Nephron (organoid): ENCODE results near the gene CYP2A13.

Experiments used
- H3K27ac Mint-ChIP-seq, 3 experiments: 2 replicates each; pipeline ENCODE4 v1.8.0; 2020; ENCODE audit warnings: mixed read lengths in 3 of 3, mild to moderate bottlenecking in 2 of 3, moderate library complexity in 1 of 3
- H3K27me3 Mint-ChIP-seq: 2 replicates; pipeline ENCODE4 v1.8.0; 2021; ENCODE audit warnings: low read depth, mild to moderate bottlenecking, moderate library complexity, mixed read lengths
- H3K36me3 Mint-ChIP-seq: 2 replicates; pipeline ENCODE4 v1.8.0; 2020; ENCODE audit warnings: low read depth, mixed read lengths
- H3K4me1 Mint-ChIP-seq: 2 replicates; pipeline ENCODE4 v1.8.0; 2020; ENCODE audit warnings: mixed read lengths
- H3K4me3 Mint-ChIP-seq, 3 experiments: 2 replicates each; pipeline ENCODE4 v1.8.0; 2020; ENCODE audit warnings: mild to moderate bottlenecking in 3 of 3, mixed read lengths in 3 of 3, moderate library complexity in 2 of 3
- H3K9me3 Mint-ChIP-seq: 2 replicates; pipeline ENCODE4 v1.8.0; 2020; ENCODE audit warnings: mixed read lengths
- CTCF ChIP-seq, 3 experiments: fragments of 200-600 bp; sonication (generic); IDR thresholded peaks; one replicate each; pipeline ENCODE4 v1.5.0; 2021; ENCODE audit warnings: antibody characterized with exemption in 3 of 3; ENCODE audit not compliant: unreplicated experiment in 3 of 3

CYP2A13 gene

GRCh38 chr19:41076286-41076685 is 12.0 kb upstream of the CYP2A13 start:
- TF ChIP-seq CTCF (IDR thresholded peaks at IDR 0.05; ENCODE audit: unreplicated experiment in 3 of 3): no peak
- H3K27ac Mint-ChIP-seq: no peak overlapping the region
- H3K27me3 Mint-ChIP-seq: peaks cover 7% of the 10 kb centered on the region
- peaks cover 8% of the 10 kb centered on the region for H3K9me3 Mint-ChIP-seq
- H3K36me3 Mint-ChIP-seq: no peaks in the 10 kb centered on the region
- H3K4me3 Mint-ChIP-seq: no peak overlapping the region
- no peaks in the 10 kb centered on the region for H3K4me1 Mint-ChIP-seq

DNA sequence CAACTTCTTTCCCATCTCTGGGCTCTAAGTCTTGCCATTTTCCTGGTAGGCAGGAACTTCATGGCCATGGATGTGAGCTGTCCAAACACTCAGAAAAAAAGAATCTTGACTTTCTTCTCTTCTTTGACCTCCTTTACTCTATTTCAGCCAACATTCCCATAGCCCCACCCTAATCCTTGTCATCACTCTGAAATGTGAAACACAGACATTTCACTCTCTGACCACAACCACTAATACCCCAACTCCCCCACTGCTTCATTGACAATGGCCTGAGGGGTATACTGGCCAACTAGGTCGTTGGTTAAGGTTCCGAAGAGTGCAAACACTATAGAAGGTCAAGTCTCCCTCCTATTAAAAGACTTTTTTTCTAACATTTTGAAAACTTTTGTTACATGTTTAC is 4.7 kb upstream of the CYP2A13 start:
- Mint-ChIP-seq H3K9me3 (peaks cover 6% of the 10 kb centered on the region), H3K27me3 (peaks cover 31% of the 10 kb centered on the region), H3K4me1 (no peaks in the 10 kb centered on the region), H3K27ac (no peak overlapping the region), H3K4me3 (no peak overlapping the region), H3K36me3 (no peaks in the 10 kb centered on the region)
- TF ChIP-seq CTCF (IDR thresholded peaks at IDR 0.05; ENCODE audit: unreplicated experiment in 3 of 3): no peak

DNA sequence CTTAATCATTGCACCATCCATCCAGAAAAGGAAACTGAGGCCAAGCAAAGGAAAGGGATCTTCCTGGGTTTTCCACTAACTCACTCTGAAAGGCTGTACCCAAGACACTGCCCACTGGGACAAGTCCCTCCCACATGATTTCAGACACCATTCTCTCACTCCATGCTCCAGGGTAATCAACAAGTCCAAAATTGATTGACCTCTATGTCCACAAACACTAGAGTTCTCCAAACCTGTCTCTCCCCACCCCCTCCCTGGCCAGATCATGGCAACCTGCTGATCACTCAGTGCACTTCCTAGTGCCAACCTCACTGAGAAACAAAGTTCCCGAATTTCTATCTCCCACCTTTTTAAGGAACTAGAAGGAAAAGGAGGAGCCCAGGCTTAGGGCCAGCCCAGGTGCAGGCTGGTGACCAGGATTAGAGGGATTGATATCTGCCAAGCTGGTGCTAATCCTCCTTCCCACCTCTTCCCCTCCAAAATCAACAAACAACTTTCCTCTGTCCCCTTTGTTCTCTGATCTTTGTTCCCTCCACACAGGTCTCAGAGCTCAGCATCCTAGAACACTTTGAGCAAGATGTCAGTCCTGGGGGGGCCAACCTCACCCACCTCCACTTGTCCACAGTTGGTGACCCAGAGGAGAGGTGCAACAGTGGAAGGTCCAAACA is 2.4 kb upstream of the CYP2A13 start:
- no peaks in the 10 kb centered on the region for H3K9me3 Mint-ChIP-seq
- no peaks in the 10 kb centered on the region for H3K36me3 Mint-ChIP-seq
- no peak for TF ChIP-seq CTCF (IDR thresholded peaks at IDR 0.05; ENCODE audit: unreplicated experiment in 3 of 3)
- no peak overlapping the region for H3K27ac Mint-ChIP-seq
- H3K4me3 Mint-ChIP-seq: no peak overlapping the region
- peaks cover 55% of the 10 kb centered on the region for H3K27me3 Mint-ChIP-seq
- H3K4me1 Mint-ChIP-seq: no peaks in the 10 kb centered on the region

GRCh38 chr19:41089959-41090358 is 1.7 kb downstream of the CYP2A13 start:
- no peak for TF ChIP-seq CTCF (IDR thresholded peaks at IDR 0.05; ENCODE audit: unreplicated experiment in 3 of 3)
- no peak overlapping the region for H3K27ac Mint-ChIP-seq
- no peak overlapping the region for H3K4me3 Mint-ChIP-seq
- no peaks in the 10 kb centered on the region for H3K9me3 Mint-ChIP-seq
- H3K36me3 Mint-ChIP-seq: no peaks in the 10 kb centered on the region
- H3K4me1 Mint-ChIP-seq: no peaks in the 10 kb centered on the region
- peaks cover 92% of the 10 kb centered on the region for H3K27me3 Mint-ChIP-seq

- no peaks in the 10 kb centered on the region for H3K4me1 Mint-ChIP-seq
- no peaks in the 10 kb centered on the region for H3K36me3 Mint-ChIP-seq
- no peak for TF ChIP-seq CTCF (IDR thresholded peaks at IDR 0.05; ENCODE audit: unreplicated experiment in 3 of 3)
- no peak overlapping the region for H3K4me3 Mint-ChIP-seq
- peaks cover 11% of the 10 kb centered on the region for H3K9me3 Mint-ChIP-seq
- H3K27me3 Mint-ChIP-seq: peaks cover 44% of the 10 kb centered on the region
- no peak overlapping the region for H3K27ac Mint-ChIP-seq
These were observed 7.5 kb downstream of the CYP2A13 start for GRCh38 chr19:41095703-41096102.

GRCh38 chr19:41096353-41096752 is 8.1 kb downstream of the CYP2A13 start:
- Mint-ChIP-seq H3K9me3 (peaks cover 17% of the 10 kb centered on the region), H3K36me3 (no peaks in the 10 kb centered on the region), H3K27ac (no peak overlapping the region), H3K27me3 (peaks cover 37% of the 10 kb centered on the region), H3K4me3 (no peak overlapping the region), H3K4me1 (no peaks in the 10 kb centered on the region)
- TF ChIP-seq CTCF (IDR thresholded peaks at IDR 0.05; ENCODE audit: unreplicated experiment in 3 of 3): no peak
